GM18519 (cell line): ENCODE data around the gene CCL7.

Experiments
- ATAC-seq: cut with Tn5 transposase; IDR thresholded peaks from one replicate; pipeline ENCODE4 v1.9.1; 2021; ENCODE audit warnings: mild to moderate bottlenecking, moderate library complexity; ENCODE audit not compliant: unreplicated experiment, low FRiP score

The CCL7 gene

GRCh38 chr17:34283571-34283970, 13.6 kb downstream of the CCL7 start:
- no peak for ATAC-seq

GRCh38 chr17:34285286-34285792, 15.3 kb downstream of the CCL7 start, which contains the start of gene CCL11:
Gene CCL11 (plus strand): TSS chr17:34285742. CDS start chr17:34285809, 67 bp downstream.
- no peak for ATAC-seq

DNA sequence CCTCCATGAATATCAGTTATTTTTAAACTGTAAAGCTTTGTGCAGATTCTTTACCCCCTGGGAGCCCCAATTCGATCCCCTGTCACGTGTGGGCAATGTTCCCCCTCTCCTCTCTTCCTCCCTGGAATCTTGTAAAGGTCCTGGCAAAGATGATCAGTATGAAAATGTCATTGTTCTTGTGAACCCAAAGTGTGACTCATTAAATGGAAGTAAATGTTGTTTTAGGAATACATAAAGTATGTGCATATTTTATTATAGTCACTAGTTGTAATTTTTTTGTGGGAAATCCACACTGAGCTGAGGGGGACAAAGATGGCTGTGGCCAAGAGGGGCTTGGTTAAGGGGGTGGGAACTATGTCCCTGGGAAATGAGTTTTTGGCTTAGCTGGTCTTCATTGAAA, 17.9 kb downstream of the CCL7 start:
- ATAC-seq: no peak

DNA sequence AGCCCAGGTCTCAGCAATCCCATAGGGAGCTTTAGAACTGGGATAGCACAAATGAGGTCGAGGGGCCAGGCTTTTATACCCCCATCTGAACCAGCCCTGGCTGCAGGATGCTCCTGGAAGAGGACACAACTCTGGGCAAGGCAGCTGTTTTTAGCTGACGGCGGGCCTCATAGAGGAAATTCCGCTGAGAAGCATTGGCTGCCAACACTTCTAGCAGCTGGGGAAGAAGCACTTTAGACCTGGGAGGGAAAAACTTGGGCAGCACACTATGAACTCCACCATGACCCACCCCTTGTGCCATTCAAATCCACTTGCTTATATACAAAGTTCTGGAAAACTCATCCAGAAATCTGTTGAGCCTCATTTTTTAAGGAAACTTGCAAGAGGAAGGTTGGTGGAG, 20.6 kb downstream of the CCL7 start:
- ATAC-seq: no peak

- no peak for ATAC-seq
Measured at GRCh38 chr17:34291721-34292348, 21.8 kb downstream of the CCL7 start.

DNA sequence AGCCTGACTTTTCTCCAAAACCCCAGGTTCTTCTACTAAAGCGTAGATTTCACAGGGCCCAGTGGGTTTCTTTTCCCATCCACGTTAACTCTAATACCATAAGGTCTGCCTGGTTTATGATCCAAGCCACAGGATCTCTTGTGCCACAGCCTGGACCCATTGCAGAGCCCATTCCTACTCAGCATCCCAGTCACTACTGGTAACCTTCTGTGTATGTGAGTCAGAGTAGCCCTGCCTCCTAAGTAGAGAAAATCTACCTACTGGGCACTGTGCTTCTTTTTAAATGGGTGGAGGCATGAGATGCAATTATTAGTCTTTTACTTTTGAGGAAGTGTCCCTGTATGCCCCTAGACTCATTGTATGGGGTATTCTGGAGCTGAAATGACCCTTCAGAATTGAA, 29.0 kb downstream of the CCL7 start:
- no peak for ATAC-seq

DNA sequence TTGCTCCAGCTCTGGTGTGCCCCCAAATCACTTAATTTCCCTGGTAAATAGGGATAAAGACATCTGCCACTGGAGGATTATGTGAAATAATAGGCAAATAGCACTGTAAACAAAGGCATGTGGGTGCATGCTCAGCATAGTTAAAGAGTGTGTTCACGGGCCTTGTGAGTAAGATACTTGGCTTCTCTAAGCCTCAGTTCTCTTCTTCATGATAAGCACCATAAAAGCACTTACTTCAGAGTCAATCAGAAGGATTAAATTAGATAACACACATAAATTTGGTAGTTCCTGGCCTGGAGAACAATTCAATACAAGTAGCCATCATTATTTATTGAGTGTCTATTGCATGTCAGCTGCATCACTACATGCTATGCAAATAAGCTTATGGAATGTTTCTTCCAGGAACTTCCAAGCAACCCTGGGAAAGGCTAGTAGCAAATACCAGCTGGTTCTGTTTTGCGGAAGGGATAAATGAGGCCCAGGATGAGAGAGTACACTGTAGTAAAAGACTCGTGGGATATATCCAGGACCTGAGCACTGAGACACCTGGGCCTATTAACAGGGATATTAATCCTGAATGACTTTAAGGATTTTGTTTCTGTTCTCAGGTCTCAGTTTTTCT, 30.0 kb downstream of the CCL7 start:
- ATAC-seq: no peak

DNA sequence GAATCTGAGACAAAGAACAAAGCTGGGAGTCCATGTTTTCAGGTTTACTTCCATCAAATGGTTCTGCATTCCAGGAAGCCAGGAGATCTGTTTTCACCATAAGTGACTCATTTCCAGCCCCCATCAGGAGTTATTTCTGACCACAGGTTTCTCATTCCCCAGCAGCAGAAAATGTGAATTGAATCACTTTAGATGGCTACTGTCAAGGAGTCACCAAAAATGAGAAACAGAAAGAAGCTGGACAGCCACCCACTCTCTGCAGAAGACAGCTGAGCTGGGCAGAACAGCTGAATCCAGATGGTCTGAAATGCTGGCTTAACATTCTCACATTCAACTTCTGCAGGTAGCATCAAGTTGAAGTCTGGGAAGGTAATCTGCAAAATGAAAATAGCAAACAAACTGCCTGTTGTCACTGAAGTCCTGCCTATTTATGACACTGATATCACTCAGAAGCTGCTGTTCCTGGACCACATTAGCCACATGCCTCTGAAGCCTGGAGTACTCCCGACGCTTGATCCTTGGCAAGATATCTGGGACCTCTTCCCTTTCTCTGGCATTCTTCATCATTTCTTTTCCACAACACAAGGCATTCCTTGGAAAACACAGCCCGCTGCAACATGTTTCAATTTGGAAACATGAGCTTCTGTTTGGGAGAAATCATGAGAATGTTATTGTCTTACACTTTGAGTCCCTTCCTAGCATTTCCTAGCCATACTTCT, 30.8 kb downstream of the CCL7 start:
- ATAC-seq: no peak

DNA sequence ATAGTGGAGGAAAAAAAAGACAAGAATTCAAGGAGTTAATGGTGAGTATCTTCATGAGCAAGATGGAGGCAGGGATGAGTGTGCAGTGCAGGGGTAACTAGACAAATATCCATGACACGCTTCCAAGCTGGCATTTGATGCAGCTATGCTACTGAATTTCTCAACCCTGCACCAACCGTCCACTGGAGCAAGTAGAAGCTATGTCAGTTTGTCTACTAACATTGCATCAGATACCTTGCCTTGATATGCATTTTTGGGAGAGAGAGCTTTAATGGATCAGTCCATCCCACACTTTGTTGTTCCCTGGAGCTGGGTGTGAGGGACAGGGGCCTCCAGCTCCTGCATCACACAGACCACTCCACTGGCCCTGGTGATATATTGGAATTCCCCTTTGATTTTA, 32.0 kb downstream of the CCL7 start:
- no peak for ATAC-seq

DNA sequence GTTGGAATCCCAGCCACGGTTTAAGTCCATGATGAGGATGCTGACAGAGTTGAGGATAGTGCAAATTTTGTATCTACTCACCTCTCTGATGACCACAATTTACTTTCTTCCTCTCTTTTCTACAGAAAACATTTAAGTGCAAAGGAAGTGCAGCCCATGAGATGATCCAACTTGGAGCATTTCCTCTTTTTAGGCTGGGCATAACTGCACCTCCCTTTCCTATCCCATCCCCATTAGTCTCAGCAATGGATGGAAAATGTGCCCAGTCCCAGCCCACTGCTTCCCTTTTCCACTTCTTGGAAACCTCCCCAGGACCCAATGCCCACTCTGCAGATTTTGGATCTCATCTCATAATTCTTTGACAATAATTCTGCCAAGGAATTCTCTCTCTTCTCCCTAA, 32.6 kb downstream of the CCL7 start:
- no peak for ATAC-seq

GRCh38 chr17:34303606-34304005, 33.6 kb downstream of the CCL7 start:
- no peak for ATAC-seq

DNA sequence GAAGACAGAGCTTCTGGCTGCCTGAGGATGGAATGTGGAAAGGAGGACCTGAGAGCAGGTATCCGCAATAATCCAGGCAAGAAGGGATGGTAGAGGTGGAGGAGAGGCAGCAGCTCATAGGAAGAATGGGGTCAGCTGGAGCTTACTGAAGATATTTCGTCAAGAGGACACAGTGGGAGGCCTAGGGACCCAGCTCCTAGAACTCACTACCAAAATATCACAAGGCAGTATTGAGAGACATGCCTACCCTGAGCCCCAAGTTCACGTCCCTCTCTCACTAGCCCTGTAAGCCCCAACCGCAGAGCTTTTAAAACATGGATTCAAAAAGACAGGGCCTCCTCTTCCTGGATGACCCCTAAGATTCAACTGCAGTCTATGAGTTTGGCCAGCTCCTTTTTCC, 35.0 kb downstream of the CCL7 start:
- ATAC-seq: no peak

DNA sequence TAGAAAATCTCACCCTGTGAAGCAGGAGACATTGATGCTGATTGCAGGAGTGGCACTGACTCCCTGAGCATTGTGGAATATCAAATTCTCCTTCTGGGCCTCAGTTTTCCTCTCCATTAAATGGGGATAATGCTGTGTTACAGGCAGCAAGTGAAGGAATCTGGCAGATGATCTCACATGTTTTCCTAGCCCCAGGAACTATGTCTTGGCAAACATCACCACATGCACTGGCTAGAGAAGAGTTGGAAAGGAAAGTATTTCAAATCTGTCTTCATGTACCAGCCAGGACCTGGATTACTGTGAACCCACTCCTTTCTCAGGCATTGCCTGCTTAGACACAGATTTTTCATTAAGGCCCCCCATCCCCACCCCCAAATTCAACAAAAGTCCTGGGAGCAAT, 35.6 kb downstream of the CCL7 start:
- ATAC-seq: no peak

DNA sequence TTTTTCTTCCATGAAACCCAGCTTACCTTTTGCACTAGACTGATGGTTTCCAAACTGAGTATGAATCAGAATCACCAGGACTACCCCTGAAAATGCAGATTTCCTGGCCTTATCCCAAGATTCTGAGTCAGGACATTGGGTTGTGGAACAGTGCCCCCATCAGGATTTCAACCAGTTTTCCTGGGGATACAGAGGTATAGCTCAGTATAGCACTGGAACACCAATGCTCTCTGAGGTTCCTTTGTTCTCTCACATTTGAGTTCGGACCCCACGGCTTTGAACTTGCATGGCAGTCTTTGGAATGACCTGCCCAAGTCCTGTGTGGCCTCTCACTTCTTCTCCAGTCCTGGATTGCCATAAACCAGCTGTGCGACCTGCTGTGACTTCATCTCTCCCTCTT, 36.4 kb downstream of the CCL7 start:
- ATAC-seq: no peak

- no peak for ATAC-seq
Measured at GRCh38 chr17:34307110-34307509, 37.1 kb downstream of the CCL7 start.

GRCh38 chr17:34308371-34308770, 38.4 kb downstream of the CCL7 start:
- no peak for ATAC-seq

DNA sequence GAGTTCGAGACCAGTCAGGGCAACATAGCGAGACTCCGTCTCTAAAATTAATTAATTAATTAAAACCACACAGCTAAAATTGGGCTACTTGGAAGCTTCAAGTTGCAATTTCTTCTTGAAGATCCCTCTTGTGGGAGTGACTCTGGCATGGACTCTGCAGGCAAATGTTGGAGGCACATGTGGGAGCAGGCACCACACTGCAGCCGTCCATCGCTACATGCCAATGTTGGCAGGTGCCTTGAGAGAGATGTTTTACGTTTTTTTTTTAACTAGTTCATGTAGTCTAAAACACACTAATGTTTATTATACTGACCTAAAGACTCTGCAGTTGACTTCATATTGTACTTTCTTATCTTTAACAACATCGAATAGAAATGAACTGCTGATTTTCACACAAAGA, 41.3 kb downstream of the CCL7 start:
- no peak for ATAC-seq

GRCh38 chr17:34312080-34312479, 42.1 kb downstream of the CCL7 start:
- no peak for ATAC-seq

DNA sequence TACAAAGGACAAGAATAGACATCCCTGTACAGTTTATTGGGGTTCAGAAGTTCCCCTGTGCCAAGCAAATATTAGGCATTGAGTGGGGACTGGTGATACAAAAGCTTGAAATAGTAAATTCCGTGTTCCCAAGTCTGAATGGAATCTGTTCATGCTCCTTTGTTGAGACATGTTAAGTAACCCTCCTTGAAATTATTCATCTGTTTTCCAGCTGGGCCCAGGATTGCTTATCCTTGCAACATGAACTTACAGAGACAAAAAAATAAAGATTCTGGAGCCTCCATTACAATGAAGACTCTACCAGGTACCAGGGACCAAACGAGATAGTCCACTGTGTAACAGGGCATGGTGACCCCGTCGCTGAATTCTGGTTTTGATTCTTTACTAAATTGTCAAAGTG, 43.1 kb downstream of the CCL7 start:
- ATAC-seq: no peak

- ATAC-seq: no peak
Measured at GRCh38 chr17:34314279-34314678, 44.3 kb downstream of the CCL7 start.

- ATAC-seq: no peak
Measured at GRCh38 chr17:34318474-34318873, 48.5 kb downstream of the CCL7 start.

GRCh38 chr17:34319039-34319483, 49.0 kb downstream of the CCL7 start, which contains the start of gene CCL8:
Gene CCL8 (plus strand): TSS chr17:34319435. CDS start chr17:34319502, 67 bp downstream.
- no peak for ATAC-seq
